ENCODE measurements around the gene CST6. TPM values are rescaled to one million over a fixed set of nuclear protein-coding genes. Genes with fewer than 3 reads are reported as not detected.

The CST6 gene
- total and polyA plus RNA-seq, 2 donors (not counting 1 experiment from before 2014, with no cell fraction given): 0.76 to 11.1 TPM

DNA sequence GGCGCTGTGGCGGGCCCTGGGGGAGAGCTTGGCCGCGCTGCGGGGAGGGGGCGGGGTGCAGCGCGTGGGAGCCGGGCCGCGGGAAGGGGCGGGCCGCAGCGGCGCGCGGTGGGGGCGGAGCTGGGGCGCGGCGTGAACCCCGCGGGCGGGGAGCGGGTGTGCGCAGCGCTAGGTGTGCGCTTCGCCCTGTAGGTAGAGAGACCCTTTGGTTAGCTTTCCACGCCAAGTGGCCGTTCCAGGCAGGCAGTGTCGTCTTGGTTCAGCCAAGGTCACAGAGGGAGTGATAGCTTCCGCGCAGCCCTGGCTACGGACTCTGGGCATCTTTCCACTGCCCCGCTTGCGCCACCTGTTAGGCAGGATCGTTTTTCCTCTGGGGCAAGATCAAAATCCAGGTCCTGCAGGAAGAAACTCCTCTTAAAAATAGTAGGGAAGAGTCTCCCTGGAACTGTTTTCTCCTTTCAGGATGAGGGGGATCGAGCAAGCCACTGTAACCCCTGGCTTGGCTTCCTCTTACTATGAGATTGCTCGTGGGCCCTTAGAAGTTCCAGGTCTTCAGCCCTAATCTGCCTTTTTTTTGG lies 9.1 kb upstream of the CST6 start:
- peak overlapping the region; percentile 86 for H3K4me2 ChIP-seq (ENCODE audit: extremely low read depth, insufficient read depth, low read length)
- H3K27me3 ChIP-seq (ENCODE audit: control insufficient read depth, insufficient read depth, low read length): no peaks in the 10 kb centered on the region
- peaks cover 38% of the 10 kb centered on the region for H3K79me2 ChIP-seq (ENCODE audit: control insufficient read depth, insufficient read depth, low read length)
- DNase-seq (ENCODE audit: low read depth in 2 of 2): peak; percentile 37 to 51
- peaks cover 2% of the 10 kb centered on the region for H3K4me1 ChIP-seq (ENCODE audit: control insufficient read depth, extremely low read depth, insufficient read depth, low read length)
- no peaks in the 10 kb centered on the region for H4K20me1 ChIP-seq (ENCODE audit: control insufficient read depth, extremely low read depth, insufficient read depth, low read length)
- H3K27ac ChIP-seq (ENCODE audit: insufficient read depth, low read length): peak overlapping the region; percentile 94
- peaks cover 17% of the 10 kb centered on the region for H3K36me3 ChIP-seq (ENCODE audit: control insufficient read depth, insufficient read depth, low read length)
- TF ChIP-seq, protein P1, sequence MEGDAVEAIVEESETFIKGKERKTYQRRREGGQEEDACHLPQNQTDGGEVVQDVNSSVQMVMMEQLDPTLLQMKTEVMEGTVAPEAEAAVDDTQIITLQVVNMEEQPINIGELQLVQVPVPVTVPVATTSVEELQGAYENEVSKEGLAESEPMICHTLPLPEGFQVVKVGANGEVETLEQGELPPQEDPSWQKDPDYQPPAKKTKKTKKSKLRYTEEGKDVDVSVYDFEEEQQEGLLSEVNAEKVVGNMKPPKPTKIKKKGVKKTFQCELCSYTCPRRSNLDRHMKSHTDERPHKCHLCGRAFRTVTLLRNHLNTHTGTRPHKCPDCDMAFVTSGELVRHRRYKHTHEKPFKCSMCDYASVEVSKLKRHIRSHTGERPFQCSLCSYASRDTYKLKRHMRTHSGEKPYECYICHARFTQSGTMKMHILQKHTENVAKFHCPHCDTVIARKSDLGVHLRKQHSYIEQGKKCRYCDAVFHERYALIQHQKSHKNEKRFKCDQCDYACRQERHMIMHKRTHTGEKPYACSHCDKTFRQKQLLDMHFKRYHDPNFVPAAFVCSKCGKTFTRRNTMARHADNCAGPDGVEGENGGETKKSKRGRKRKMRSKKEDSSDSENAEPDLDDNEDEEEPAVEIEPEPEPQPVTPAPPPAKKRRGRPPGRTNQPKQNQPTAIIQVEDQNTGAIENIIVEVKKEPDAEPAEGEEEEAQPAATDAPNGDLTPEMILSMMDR (conservative IDR thresholded peaks at IDR 0.05 in 1 of 2, IDR thresholded peaks at IDR 0.05 in 1 of 2; ENCODE audit: low read depth in 1 of 2, low read length in 2 of 2): peak; percentile 13 to 25
- TF ChIP-seq EZH2 (IDR thresholded peaks at IDR 0.05; ENCODE audit: low read length, missing control alignments): no peak
- H3K4me3 ChIP-seq (replicated peaks in 1 of 4; ENCODE audit: control extremely low read depth in 1 of 4, insufficient read depth in 1 of 4, low read depth in 3 of 4, low read length in 4 of 4): peak overlapping the region; percentile 64 to 100 (median 89)
- H2AFZ ChIP-seq (ENCODE audit: low read length): peak overlapping the region; percentile 84
- H3K9ac ChIP-seq (ENCODE audit: insufficient read depth, low read length): peak overlapping the region; percentile 73
- H3K9me3 ChIP-seq (ENCODE audit: control insufficient read depth, insufficient read depth, low read depth, low read length): no peaks in the 10 kb centered on the region

DNA sequence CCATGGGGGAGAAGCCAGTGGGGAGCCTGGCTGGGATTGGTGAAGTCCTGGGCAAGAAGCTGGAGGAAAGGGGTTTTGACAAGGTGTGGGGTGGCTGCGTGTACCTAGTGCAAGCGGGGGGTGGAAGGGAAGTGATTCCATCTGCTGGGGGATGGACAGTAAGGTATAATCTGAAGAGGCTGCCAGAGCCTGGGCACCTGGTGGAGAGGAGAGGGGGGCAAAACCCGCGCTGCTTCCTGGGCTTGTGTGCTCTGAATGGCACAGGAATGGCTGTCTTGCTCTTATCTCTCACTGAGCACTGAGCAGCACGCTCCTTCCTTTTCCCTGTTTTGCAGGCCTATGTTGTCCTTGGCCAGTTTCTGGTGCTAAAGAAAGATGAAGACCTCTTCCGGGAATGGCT lies 8.5 kb upstream of the CST6 start:
- H3K79me2 ChIP-seq (ENCODE audit: control insufficient read depth, insufficient read depth, low read length): peaks cover 38% of the 10 kb centered on the region
- H4K20me1 ChIP-seq (ENCODE audit: control insufficient read depth, extremely low read depth, insufficient read depth, low read length): no peaks in the 10 kb centered on the region
- H3K9me3 ChIP-seq (ENCODE audit: control insufficient read depth, insufficient read depth, low read depth, low read length): no peaks in the 10 kb centered on the region
- TF ChIP-seq, protein P1 (conservative IDR thresholded peaks at IDR 0.05 in 1 of 2, IDR thresholded peaks at IDR 0.05 in 1 of 2; ENCODE audit: low read depth in 1 of 2, low read length in 2 of 2): no peak
- TF ChIP-seq EZH2 (IDR thresholded peaks at IDR 0.05; ENCODE audit: low read length, missing control alignments): no peak
- peaks cover 2% of the 10 kb centered on the region for H3K4me1 ChIP-seq (ENCODE audit: control insufficient read depth, extremely low read depth, insufficient read depth, low read length)
- no peak overlapping the region for H2AFZ ChIP-seq (ENCODE audit: low read length)
- DNase-seq (ENCODE audit: low read depth in 2 of 2): no peak
- H3K27me3 ChIP-seq (ENCODE audit: control insufficient read depth, insufficient read depth, low read length): no peaks in the 10 kb centered on the region
- H3K4me2 ChIP-seq (ENCODE audit: extremely low read depth, insufficient read depth, low read length): peak overlapping the region; percentile 86
- peaks cover 17% of the 10 kb centered on the region for H3K36me3 ChIP-seq (ENCODE audit: control insufficient read depth, insufficient read depth, low read length)
- peak overlapping the region; percentile 49 for H3K27ac ChIP-seq (ENCODE audit: insufficient read depth, low read length)
- H3K4me3 ChIP-seq (replicated peaks in 1 of 4; ENCODE audit: control extremely low read depth in 1 of 4, insufficient read depth in 1 of 4, low read depth in 3 of 4, low read length in 4 of 4): peak overlapping the region; percentile 64 to 100 (median 89)
- peak overlapping the region; percentile 73 for H3K9ac ChIP-seq (ENCODE audit: insufficient read depth, low read length)

DNA sequence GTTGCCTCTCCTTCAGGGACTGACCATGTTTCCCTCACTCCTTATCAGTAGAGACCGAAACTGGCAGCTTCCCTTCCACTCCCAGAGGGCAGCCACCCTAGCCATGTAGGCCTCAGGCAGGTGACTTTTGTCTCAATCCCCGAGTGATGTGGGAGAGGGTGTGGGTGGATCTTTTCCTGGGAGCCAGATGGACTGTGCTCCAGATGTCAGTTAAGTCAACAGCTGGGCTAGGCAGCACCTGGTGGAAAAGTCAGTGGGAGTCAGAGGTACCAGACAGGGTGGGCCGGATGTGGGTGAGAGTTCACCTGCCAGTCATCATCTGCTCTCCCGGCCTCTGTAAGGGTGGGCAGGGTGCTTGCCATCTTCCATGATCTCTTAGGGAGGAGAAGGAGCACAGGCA lies 7.6 kb upstream of the CST6 start:
- no peak overlapping the region for H3K4me3 ChIP-seq (replicated peaks in 1 of 4; ENCODE audit: control extremely low read depth in 1 of 4, insufficient read depth in 1 of 4, low read depth in 3 of 4, low read length in 4 of 4)
- no peak for TF ChIP-seq EZH2 (IDR thresholded peaks at IDR 0.05; ENCODE audit: low read length, missing control alignments)
- TF ChIP-seq, protein P1 (conservative IDR thresholded peaks at IDR 0.05 in 1 of 2, IDR thresholded peaks at IDR 0.05 in 1 of 2; ENCODE audit: low read depth in 1 of 2, low read length in 2 of 2): no peak

More for the DNA sequence above, 7.6 kb upstream of the CST6 start:
- Histone ChIP-seq H2AFZ (ENCODE audit: low read length) (no peak overlapping the region), H3K9ac (ENCODE audit: insufficient read depth, low read length) (no peak overlapping the region), H3K27me3 (ENCODE audit: control insufficient read depth, insufficient read depth, low read length) (no peaks in the 10 kb centered on the region), H3K36me3 (ENCODE audit: control insufficient read depth, insufficient read depth, low read length) (peaks cover 15% of the 10 kb centered on the region), H3K4me1 (ENCODE audit: control insufficient read depth, extremely low read depth, insufficient read depth, low read length) (peaks cover 2% of the 10 kb centered on the region), H3K9me3 (ENCODE audit: control insufficient read depth, insufficient read depth, low read depth, low read length) (no peaks in the 10 kb centered on the region), H4K20me1 (ENCODE audit: control insufficient read depth, extremely low read depth, insufficient read depth, low read length) (no peaks in the 10 kb centered on the region), H3K79me2 (ENCODE audit: control insufficient read depth, insufficient read depth, low read length) (peaks cover 37% of the 10 kb centered on the region), H3K27ac (ENCODE audit: insufficient read depth, low read length) (no peak overlapping the region), H3K4me2 (ENCODE audit: extremely low read depth, insufficient read depth, low read length) (no peak overlapping the region)
- DNase-seq (ENCODE audit: low read depth in 2 of 2): no peak
